ENCODE data around the gene HOXA7.
A peak's percentile ranks its signal among the peaks of the same experiment; 100 is the strongest.

DNA sequence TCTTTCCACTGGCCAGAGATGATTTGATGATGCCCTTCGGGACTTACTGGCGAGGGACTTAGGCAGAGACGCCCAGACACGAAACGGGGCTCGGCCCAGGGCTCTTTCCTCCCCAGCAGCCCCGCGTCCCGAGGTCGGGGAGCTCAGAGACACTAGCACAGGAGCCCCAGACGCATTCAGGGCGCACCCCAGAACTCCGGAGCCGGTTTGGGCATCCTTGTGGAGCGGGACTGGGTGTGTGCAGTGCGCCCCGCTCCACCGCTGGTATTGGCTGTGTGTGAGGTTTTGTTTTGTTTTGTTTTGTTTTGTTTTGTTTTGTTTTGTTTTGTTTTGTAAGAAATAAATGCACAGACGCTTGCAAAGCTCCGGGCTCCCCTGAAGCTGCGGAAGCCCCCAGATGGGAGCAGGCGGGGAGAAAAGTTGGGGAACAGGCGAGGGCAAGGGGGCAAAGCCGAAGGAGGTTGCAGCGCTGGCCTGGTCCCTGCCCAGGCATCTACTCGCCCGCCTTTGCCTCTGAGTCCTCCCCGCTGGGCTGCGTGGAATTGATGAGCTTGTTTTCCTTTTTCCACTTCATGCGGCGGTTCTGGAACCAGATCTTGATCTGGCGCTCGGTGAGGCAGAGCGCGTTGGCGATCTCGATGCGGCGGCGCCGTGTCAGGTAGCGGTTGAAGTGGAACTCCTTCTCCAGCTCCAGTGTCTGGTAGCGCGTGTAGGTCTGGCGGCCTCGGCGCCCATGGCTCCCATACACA lies 11.1 kb downstream of the HOXA7 start:
- TF ChIP-seq POLR2AphosphoS5 (IDR thresholded peaks at IDR 0.05) (peak in 2 of 3 donors; percentile 6 to 9), POLR2A (IDR thresholded peaks at IDR 0.05) (no peak)
